ENCODE results near the gene SELENOH.

DNA sequence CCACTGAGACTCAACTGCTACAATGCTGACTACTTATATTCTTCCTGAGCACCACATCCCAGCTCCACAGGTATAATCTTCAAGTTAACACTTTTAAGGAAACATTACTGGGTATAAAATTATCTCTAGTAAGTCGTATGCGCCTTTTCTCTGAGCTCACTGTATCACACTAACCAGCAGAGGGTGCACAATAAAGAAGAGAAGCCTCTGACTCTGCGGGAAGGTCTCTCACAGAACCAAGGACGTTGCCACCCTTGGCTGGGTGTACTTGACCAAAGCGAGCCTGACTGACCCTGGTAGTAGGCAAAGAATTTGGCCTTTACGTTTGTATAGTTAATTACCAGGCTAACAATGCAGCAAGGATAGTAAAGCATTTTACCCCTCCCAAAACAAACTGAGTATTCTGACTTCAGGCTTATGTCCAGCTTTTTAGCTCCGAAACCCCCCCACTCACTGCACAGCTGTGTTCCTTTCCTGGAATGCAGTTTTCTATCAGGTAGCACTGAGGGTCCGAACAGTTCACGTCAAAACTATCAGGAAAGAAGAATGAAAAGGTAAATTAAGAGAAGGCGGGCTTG lies 10.5 kb downstream of the SELENOH start, which contains the start of gene BTBD18:
- TF ChIP-seq, protein P1, sequence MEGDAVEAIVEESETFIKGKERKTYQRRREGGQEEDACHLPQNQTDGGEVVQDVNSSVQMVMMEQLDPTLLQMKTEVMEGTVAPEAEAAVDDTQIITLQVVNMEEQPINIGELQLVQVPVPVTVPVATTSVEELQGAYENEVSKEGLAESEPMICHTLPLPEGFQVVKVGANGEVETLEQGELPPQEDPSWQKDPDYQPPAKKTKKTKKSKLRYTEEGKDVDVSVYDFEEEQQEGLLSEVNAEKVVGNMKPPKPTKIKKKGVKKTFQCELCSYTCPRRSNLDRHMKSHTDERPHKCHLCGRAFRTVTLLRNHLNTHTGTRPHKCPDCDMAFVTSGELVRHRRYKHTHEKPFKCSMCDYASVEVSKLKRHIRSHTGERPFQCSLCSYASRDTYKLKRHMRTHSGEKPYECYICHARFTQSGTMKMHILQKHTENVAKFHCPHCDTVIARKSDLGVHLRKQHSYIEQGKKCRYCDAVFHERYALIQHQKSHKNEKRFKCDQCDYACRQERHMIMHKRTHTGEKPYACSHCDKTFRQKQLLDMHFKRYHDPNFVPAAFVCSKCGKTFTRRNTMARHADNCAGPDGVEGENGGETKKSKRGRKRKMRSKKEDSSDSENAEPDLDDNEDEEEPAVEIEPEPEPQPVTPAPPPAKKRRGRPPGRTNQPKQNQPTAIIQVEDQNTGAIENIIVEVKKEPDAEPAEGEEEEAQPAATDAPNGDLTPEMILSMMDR (IDR thresholded peaks at IDR 0.05), result peak in 5 of 6 experiments; percentile 40 to 70 (median 53)
- TF ChIP-seq POLR2A (IDR thresholded peaks at IDR 0.05), result no peak

Measured in esophagus squamous epithelium (tissue), 4 donors.